C4-2B (cell line): ENCODE results near the gene CDK18.

Experiments used
- H3K27ac ChIP-seq: fragments of 450-650 bp; 2 replicates; pipeline ENCODE4 v1.5.1; 2017
- ZFX ChIP-seq: fragments of 450-650 bp; IDR thresholded peaks from 2 replicates; pipeline ENCODE4 v1.6.1; 2017
- TF ChIP-seq, protein P1 (sequence below): fragments of 450-650 bp; conservative IDR thresholded peaks from 2 replicates; pipeline ENCODE4 v1.5.1; 2017; ENCODE audit warnings: mild to moderate bottlenecking

The CDK18 gene

DNA sequence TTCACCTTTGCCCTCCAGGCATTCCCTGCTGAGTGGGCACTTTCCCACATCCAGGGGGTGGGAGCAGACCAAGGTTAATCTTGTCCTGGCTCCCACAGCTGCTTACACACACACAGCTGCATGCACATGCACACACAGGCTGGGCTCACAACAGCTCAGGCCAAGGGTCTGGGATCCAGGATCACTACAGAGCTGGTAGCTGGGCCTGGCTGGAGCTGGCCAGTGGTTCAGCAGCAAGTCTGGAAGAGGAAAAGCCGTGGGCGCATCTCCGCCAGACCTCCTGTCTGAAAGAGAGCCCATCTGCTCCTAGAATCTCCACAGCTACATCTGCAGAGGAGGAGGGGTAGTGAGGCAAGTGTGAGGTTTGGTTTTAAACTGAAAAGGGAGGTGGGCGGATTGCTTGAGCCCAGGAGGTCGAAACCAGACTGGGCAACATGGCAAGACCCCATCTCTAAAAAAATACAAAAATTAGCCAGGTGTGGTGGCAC, 3.8 kb downstream of the CDK18 start:
- H3K27ac ChIP-seq: no peak overlapping the region

DNA sequence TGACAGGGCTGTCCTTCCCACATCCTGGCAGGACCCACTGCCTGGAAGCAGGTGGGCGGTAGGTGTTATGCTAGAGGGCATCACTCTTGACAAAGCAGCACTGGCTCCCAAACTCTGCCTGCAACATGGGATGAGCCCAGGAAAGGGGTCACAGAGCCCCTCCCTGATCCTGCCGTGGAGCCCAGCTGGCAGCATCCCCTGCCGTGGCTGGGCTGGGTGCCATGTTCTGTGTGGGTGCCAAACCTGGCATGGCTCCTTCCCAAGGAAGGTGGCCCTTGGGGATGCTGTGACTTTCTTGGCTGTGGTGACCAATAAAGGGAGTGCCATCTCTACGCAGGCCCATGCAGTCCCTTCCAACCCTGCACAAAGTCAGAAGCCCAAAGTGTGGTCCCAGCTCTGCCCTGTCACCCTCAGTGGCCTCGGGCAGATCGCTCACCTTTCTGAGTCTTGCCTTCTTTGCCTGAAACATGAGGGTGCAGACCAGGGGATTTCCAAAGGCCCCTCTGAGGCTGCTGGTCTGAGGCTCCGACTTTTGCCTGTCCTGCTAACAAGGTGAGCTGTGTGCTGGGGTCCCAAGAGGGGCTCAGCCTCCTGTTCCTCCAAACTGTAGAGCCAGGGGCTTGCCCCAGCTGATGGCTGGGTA, 6.0 kb downstream of the CDK18 start:
- TF ChIP-seq, protein P1, sequence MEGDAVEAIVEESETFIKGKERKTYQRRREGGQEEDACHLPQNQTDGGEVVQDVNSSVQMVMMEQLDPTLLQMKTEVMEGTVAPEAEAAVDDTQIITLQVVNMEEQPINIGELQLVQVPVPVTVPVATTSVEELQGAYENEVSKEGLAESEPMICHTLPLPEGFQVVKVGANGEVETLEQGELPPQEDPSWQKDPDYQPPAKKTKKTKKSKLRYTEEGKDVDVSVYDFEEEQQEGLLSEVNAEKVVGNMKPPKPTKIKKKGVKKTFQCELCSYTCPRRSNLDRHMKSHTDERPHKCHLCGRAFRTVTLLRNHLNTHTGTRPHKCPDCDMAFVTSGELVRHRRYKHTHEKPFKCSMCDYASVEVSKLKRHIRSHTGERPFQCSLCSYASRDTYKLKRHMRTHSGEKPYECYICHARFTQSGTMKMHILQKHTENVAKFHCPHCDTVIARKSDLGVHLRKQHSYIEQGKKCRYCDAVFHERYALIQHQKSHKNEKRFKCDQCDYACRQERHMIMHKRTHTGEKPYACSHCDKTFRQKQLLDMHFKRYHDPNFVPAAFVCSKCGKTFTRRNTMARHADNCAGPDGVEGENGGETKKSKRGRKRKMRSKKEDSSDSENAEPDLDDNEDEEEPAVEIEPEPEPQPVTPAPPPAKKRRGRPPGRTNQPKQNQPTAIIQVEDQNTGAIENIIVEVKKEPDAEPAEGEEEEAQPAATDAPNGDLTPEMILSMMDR: no peak
- no peak for TF ChIP-seq ZFX
- peak overlapping the region; percentile 4; the same call in 1 of the 2 replicates for H3K27ac ChIP-seq

More for the DNA sequence above, 3.8 kb downstream of the CDK18 start:
- TF ChIP-seq ZFX: no peak
- TF ChIP-seq, protein P1: no peak

DNA sequence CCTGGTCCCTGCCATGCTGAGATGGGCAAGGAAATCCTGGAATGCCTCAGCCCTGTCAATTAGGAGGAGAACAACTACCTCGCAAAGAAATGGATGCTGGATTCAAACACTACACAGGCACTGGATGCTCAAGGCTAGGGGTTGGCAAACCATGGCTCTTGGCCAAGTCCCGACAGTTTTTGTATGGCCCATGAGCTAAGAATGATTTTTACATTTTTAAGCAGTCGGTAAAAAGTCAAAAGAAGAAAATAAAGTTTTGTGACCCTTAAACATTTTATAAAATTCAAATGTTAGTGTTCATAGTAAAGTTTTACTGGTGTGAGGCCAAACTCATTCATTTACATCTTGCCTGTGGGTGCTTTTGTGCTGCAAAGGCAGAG, 6.5 kb downstream of the CDK18 start:
- H3K27ac ChIP-seq: no peak overlapping the region
- TF ChIP-seq ZFX: no peak
- TF ChIP-seq, protein P1: no peak

DNA sequence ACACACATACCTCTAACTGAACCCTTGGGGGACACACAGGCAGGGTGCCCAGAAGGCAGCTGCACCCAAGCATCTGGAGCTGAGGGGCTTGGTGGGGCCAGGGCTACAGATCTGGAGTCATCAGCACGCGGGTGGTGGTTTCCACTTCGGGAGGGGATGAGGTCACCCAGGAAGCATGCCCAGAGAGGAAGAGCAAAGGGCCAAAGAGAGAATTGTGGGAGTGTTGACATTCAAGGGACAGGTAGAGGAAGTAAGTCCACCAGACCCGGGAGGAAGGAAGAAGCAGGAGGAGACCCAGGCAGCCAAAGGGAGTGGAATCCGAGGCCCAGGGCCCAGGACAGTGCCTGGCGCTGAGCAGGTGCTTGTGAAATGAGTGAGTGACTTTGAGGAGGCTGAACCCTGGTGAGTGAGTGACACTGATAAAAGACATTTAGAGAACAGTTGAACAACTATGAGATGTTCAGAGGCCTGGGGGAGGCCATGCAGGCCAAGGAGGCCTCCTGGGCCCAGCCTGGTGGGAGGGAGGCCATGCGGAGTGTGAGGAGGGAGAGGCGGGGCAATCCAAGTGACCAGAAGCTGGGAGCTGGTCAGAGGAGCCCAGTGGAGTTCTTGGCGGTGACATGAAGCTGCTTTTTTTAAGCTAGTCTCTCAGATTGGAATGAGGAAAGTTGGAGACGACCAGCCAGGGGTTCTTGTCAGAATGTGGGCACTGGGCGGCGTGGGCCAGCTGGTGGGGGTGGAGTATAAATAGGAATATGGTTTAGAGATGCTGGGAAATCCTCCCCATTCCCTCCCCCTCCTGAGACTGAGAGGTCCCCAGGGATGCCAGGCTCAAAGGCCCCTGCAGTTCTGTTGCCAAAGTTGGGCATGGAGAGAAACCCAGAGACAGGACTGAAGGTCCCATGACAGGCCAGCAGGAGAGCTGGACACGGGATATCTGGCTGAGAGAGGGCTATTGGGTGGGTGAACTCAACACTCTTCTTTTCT, 7.9 kb downstream of the CDK18 start:
- TF ChIP-seq, protein P1: no peak
- no peak for TF ChIP-seq ZFX
- peak overlapping the region; percentile 11 for H3K27ac ChIP-seq

DNA sequence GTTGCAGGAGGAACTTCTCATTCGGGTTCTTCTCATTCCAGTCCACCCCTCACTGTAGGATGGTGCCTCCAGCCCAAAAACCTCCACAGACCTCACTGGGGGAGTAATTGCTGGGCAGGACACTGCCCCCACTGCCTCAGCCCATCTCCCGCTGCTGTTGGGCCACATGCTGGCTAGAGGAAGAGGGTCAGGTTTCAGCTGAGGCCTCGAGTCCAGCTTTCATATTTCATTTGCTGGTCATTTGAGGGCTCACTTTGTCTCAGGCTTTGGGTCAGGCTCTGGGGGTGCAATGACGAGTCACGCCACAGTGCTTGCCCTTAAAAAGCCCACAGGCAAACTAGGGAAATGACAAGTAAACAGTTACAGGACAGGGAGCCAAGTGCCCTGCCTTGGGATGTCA, 9.3 kb downstream of the CDK18 start:
- no peak for TF ChIP-seq ZFX
- TF ChIP-seq, protein P1: no peak
- no peak overlapping the region for H3K27ac ChIP-seq

DNA sequence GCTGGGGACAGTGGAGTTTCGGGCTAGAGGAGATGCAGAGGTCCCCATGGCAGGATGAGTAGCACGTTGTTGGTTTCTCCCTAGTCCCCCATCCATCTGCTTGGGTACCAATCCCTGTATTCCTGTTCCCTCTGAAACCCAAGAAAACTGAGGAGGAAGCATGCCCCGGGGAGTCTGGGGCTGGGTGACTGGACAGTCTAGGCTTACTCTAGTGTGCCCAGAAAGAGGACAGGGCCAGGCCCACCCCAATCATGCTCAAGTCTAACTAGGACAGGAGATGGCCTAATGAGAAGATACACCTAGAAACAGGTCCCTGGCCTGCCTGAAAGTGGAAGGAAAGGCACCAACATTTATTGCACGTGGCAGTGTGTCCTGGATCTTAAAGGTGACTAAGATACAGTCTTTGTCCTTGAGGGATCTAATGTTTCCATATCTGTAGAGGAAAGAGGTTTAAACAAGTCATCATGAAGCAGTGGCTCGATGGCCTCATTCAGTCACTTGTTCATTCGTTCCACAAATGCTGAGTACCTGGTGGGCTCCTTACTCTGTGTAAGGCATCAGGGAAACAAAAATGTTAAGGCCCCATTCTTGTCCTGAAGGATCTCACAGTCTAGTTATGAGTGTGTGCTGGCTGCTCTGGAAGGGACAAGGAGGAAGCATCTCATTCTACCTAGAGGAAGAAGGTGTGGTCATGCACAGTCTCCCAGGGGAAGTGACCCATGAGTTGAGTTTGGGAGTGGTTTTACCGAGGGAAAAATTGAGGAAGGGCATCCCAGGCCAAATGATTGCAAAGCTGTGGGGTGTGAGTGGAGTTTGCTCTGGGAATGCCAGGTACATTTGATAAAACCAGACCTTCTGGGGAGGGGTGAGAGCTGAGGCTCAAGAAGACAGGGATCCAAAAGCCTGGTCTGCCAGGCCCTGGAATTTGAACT, 10.0 kb downstream of the CDK18 start:
- TF ChIP-seq ZFX: no peak
- TF ChIP-seq, protein P1: no peak
- H3K27ac ChIP-seq: no peak overlapping the region
